Renal pelvis (tissue), 4 donors: ENCODE measurements around the gene SLC35A4. TPM values are rescaled to one million over a fixed set of nuclear protein-coding genes. Genes with fewer than 3 reads are reported as not detected.

ENCODE experiments used
- DNase-seq: peaks from one replicate; pipeline ENCODE4 v3.0.0-alpha.2; 2013
- polyA plus RNA-seq, 3 donors: library from polyadenylated mRNA; unstranded; fragments of 120-200 nt; gene quantifications; one replicate each; pipeline ENCODE4 v1.2.1, GENCODE V29; 2013; ENCODE audit not compliant: insufficient read length in 3 of 3

The SLC35A4 gene
- polyA plus RNA-seq, 3 donors = 77.1 to 87.2 (median 85.2) TPM

DNA sequence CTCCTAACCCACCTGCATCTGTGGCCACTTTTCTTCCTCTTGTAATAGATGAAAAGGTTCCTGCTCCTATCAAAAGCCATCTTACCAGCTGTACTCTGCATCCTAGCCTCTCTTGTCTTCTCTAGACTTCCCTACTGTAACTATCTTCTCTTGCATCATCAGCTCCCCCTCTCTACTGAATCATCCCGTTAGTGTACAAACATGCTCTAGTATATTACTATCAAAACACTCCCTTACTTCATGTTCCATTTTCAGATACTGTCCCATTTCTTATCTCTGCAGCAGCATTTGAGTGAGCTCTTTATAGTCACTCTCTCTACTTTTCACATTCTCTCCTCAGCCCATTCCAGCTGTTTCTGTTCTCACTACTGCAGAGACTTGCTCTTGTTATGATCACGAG lies 10.2 kb upstream of the SLC35A4 start:
- no peak for DNase-seq

GRCh38 chr5:140555747-140556312 lies 8.8 kb upstream of the SLC35A4 start:
- no peak for DNase-seq

GRCh38 chr5:140556438-140556837 lies 8.2 kb upstream of the SLC35A4 start:
- DNase-seq = no peak

GRCh38 chr5:140557136-140557805 lies 7.4 kb upstream of the SLC35A4 start, which contains the start of gene SRA1:
Gene SRA1, minus strand, starts transcription at chr5:140557473. Its CDS starts 21 bp downstream, at chr5:140557452.
- peak; percentile 90 for DNase-seq

DNA sequence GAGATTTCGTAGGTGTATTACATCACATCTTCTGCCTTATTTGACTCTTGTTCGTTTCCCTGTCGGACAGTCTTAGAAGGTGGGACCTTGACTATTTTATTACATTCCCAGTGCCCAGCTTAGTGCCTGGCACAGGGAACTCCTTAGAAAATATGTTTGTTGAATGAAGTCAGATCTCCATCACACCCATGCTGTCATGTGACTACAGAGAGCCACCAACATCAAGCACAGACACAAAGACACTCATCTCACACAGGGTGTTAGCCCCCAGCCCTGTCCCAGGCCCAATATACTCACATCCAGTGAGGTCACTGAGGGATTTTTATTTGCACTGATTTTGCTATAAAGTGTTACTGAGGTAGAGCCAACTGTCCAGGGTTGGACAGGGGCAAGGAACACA lies 6.7 kb upstream of the SLC35A4 start:
- no peak for DNase-seq

GRCh38 chr5:140558542-140558941 lies 6.1 kb upstream of the SLC35A4 start:
- no peak for DNase-seq

DNA sequence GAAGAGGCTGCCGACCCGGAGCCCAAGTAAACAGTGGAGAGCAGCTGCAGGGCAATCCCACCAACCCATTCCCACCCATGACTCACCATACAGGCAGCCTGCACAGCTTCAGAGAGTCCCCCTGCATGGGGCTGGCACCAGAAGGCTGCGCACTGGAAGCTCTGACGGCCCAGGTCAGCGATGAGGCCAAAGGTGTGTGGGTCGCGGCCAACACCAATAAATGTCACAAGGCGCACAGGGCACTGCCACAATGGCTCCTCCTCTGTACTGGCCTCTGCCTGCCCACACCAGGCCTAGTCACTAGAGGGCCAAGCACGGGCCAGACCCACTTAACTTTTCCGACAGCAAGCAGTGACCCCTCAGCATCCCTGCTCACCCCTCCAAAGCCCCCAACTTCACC lies 4.4 kb upstream of the SLC35A4 start:
- DNase-seq = no peak

DNA sequence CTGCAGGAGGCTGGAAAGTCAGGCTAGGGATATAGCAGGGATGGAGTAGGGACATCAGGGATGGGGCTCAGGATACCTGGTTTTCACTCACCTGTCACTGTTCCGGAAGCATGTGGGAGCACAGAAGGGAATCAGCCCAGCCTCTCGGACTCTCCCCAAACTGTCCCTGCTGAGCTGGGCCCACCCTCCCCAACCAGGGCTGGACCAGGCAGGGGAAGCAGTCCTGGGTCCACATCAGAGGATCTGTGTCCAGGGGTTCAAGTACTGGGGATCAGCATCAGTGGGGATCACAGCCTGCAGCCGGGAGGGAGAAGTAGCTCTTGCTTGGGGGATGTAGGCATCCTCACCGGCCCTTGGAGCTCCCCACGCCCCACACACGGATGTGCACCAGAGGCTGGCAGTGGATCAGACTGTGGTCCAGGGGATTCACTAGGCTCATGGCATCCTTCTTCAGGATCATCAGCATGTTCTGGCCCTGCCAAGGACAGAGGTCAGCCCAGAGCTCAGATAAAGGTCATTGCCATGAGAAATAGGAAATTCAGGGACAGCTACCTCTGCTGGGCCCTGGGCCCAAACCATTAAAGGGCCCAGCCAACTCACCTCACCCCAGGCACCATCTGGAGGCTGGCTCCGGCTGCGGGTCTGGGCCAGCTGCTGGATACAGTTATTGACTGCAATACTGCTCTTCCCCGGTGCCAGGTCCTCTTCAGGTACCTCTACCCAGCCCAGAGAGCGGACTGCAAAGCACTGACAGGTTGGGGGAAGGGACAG lies 2.7 kb upstream of the SLC35A4 start:
- DNase-seq = no peak

DNA sequence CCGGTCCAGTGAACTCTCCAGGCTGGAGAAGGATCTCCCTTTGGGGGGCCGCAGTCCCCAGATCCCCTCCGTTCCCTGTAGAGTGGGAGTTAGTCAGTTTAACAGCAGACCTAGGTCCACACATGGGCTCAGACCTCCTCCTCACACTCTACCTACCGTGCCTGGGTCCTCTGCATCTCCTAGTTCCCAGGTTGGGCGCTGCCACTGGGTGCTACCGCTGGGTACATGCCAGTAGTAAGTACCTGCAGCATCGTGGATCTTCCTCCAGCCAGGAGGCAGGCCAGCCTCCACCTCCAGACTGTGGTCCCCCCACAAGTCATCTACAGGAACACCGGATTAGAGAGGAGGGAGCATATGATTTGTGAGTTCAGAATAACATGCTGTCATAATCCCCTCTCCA lies 1.0 kb upstream of the SLC35A4 start:
- DNase-seq = no peak

DNA sequence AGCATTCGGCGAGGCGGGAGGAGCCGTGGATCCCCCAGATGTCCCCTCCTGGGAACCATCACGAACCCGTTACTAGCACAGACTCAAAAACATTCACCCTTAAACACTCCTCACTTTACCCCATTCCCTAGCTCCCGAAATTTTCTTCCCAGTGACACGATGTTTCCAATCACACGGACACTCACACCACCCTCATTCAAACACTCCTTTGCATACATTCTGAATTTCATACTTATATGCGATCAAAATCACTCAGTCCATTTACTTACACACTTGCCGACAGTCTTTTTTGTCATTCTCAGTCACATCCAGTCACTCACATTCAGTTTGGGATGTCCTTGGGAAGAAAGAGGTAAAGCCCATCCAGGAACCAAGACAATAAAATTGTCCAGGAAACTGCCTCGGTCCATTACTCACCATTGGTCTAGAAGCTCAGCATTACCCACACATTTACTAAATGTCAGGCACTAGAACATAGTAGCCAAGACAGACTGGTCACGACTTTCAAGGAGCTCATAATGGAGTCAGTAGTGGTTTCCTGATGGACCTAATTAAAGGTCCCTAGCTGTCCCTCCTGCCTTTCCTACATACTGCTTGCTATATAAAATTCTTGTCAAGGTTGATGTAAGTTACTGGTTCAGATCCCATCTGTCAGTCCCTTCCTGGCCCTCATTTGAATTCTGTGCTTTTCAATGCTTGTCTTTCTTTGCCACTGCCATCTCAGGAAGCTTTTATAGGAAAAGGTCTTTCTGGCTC lies 574 bp downstream of the SLC35A4 start:
- no peak for DNase-seq

GRCh38 chr5:140565780-140566095 lies 1.1 kb downstream of the SLC35A4 start:
- DNase-seq = no peak

DNA sequence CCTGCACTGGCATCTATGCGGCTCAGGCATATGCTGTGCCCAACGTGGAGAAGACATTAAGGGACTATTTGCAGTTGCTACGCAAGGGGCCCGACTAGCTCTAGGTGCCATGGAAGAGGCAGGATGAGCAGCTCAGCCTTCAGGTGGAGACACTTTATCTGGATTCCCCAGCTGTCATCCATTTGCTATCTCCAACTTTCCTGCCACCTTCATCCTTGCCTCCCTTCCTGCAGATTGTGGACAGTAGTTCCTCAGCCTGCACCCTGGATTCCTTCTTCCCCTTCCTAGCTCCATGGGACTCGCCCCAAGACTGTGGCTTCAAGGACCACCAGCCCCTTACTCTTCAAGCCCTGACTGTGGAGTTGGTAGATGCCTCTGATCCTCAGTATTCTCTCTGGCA lies 2.0 kb downstream of the SLC35A4 start:
- no peak for DNase-seq

- DNase-seq = no peak
Measured at GRCh38 chr5:140567136-140567818, 2.6 kb downstream of the SLC35A4 start.

GRCh38 chr5:140567871-140568270 lies 3.2 kb downstream of the SLC35A4 start:
- no peak for DNase-seq

GRCh38 chr5:140568443-140569063 lies 3.9 kb downstream of the SLC35A4 start:
- no peak for DNase-seq

DNA sequence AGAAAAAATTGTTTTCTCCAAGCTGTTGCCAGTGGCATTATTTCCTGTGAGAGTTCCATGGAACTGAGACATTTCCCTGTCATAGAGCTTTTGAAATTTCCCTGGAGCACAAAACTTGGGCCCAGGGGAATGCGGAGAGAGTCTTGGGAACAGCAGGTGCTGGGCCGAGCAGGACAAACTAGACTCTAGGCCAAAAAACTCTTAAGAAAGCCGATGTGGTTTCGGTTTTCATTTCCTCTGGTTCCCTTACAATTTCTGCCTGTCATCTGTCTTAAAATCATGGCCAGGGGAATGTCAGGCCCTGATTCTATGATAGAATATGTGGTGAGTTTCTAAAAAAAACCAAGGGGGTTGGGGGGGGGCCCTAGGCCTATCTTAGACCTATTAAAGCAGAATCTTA lies 4.6 kb downstream of the SLC35A4 start:
- no peak for DNase-seq

- no peak for DNase-seq
Measured at GRCh38 chr5:140570058-140570457, 5.4 kb downstream of the SLC35A4 start.

DNA sequence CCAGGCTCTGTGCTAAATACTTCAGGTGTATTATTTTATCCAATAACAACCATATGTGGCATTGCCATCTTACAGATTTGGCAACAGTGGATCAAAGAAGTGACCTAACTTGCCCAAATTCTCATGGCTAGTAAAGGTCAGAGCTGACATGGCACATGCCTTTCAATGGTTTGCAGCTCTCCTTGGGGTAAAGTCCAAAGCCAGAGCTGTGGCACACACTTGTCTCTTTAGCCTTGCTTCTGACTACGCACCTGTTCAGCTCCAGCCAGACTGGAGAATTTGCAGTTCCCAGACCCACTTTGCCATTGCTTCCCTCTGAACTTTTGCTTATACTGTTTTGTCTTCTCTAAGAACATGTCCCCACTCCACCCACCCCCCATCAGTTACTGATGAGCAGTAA lies 5.9 kb downstream of the SLC35A4 start:
- DNase-seq = no peak

- no peak for DNase-seq
Measured at GRCh38 chr5:140571105-140571504, 6.5 kb downstream of the SLC35A4 start.

GRCh38 chr5:140573683-140574082 lies 9.1 kb downstream of the SLC35A4 start:
- no peak for DNase-seq

DNA sequence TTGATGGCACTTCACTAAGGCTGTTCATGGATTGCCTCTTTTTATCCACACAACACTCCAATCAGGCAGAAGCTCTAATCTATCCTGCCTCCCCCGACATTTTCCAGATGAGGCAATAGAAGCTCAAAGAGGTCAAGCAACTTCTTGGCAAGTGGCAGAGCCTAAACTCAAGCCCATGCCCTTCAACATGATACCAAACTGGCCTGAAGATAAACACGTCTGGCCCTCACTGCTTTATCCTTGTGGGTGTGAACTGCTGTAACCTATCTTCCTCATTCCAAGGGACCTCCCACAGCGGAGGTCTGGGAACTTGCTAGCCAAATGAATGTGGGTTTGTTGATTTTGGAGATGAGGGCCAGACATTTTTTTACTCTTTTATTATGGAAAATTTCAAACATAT lies 9.5 kb downstream of the SLC35A4 start:
- DNase-seq = no peak

GRCh38 chr5:140575309-140575708 lies 10.7 kb downstream of the SLC35A4 start:
- no peak for DNase-seq
